ENCODE measurements around the gene SYT9.
A peak's percentile ranks its signal among the peaks of the same experiment; 100 is the strongest.

SYT9 gene

DNA sequence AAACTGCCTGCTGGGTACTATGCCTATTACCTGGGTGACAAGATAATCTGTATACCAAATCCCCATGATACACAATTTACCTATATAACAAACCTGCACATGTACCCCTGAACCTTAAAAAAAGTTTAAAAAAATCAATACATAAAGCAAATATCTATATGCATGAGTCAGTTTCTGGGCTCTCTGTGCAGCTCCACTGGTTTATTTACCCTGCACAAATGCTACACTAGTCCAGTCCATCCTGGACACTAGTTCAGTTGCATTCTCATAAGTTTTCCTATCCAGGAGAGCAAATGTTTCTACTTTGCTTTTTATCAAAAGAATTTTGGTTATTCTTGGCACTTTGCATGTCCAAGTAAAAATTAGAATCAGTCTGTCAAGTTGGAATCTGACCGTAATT is 133.8 kb downstream of the SYT9 start:
- H3K36me3 ChIP-seq (ENCODE audit: control insufficient read depth in 4 of 4, insufficient read depth in 4 of 4, low read length in 3 of 4), result no peaks in the 10 kb centered on the region
- no peak overlapping the region for H3K4me3 ChIP-seq (ENCODE audit: control insufficient read depth in 1 of 7, extremely low read depth in 1 of 7, insufficient read depth in 4 of 7, low read depth in 2 of 7, low read length in 6 of 7)
- no peaks in the 10 kb centered on the region for H3K27me3 ChIP-seq (replicated peaks in 2 of 5; ENCODE audit: control insufficient read depth in 4 of 5, insufficient read depth in 5 of 5, low read length in 4 of 5)
- peaks cover 0 to 3% (median 0%) of the 10 kb centered on the region in 5 experiments for H3K9me3 ChIP-seq (ENCODE audit: control extremely low read depth in 1 of 5, control insufficient read depth in 4 of 5, insufficient read depth in 2 of 5, low read depth in 1 of 5, low read length in 4 of 5)
- DNase-seq, result no peak
- CTCF ChIA-PET, result no interaction called here
- H3K27ac ChIP-seq (ENCODE audit: insufficient read depth in 1 of 2, low read depth in 1 of 2, low read length in 2 of 2, poor library complexity in 1 of 2, severe bottlenecking in 2 of 2), result no peak overlapping the region
- H3K4me1 ChIP-seq (ENCODE audit: control extremely low read depth in 1 of 4, control insufficient read depth in 4 of 4, insufficient read depth in 4 of 4, low read length in 3 of 4), result no peaks in the 10 kb centered on the region
- POLR2A ChIA-PET, result no interaction called here
- WGBS (ENCODE audit: insufficient coverage), result no CpG with 5 or more reads among the region's 1 CpG

GRCh38 chr11:7413961-7414915 is 162.5 kb downstream of the SYT9 start:
- no peak overlapping the region for H3K27ac ChIP-seq (ENCODE audit: insufficient read depth in 1 of 2, low read depth in 1 of 2, low read length in 2 of 2, poor library complexity in 1 of 2, severe bottlenecking in 2 of 2)
- ChIA-PET CTCF (interaction anchor here (1.0 to 4.4 kb wide), 2 partner anchors 23 to 28 kb away, joined by 3 to 24 read pairs; no protein-coding TSS in a partner anchor), POLR2A (no interaction called here)

GRCh38 chr11:7414973-7415817 is 163.5 kb downstream of the SYT9 start:
- DNase-seq, result no peak
- 96% methylated on average over 10 of the region's 14 CpGs for WGBS (ENCODE audit: insufficient coverage)
- H3K36me3 ChIP-seq (ENCODE audit: control insufficient read depth in 4 of 4, insufficient read depth in 4 of 4, low read length in 3 of 4), result no peaks in the 10 kb centered on the region
- H3K4me1 ChIP-seq (ENCODE audit: control extremely low read depth in 1 of 4, control insufficient read depth in 4 of 4, insufficient read depth in 4 of 4, low read length in 3 of 4), result peaks cover 0 to 12% (median 5%) of the 10 kb centered on the region in 4 experiments
- H3K4me3 ChIP-seq (ENCODE audit: control insufficient read depth in 1 of 7, extremely low read depth in 1 of 7, insufficient read depth in 4 of 7, low read depth in 2 of 7, low read length in 6 of 7), result no peak overlapping the region
- ChIA-PET CTCF (interaction anchor here (1.2 to 4.4 kb wide), 2 partner anchors 21 to 27 kb away, joined by 6 to 24 read pairs; no protein-coding TSS in a partner anchor), POLR2A (no interaction called here)
- peaks cover 0 to 7% (median 0%) of the 10 kb centered on the region in 5 experiments for H3K9me3 ChIP-seq (ENCODE audit: control extremely low read depth in 1 of 5, control insufficient read depth in 4 of 5, insufficient read depth in 2 of 5, low read depth in 1 of 5, low read length in 4 of 5)
- H3K27me3 ChIP-seq (replicated peaks in 2 of 5; ENCODE audit: control insufficient read depth in 4 of 5, insufficient read depth in 5 of 5, low read length in 4 of 5), result no peaks in the 10 kb centered on the region
- H3K27ac ChIP-seq (ENCODE audit: insufficient read depth in 1 of 2, low read depth in 1 of 2, low read length in 2 of 2, poor library complexity in 1 of 2, severe bottlenecking in 2 of 2), result no peak overlapping the region

More at GRCh38 chr11:7413961-7414915, 162.5 kb downstream of the SYT9 start:
- Histone ChIP-seq H3K27me3 (replicated peaks in 2 of 5; ENCODE audit: control insufficient read depth in 4 of 5, insufficient read depth in 5 of 5, low read length in 4 of 5) (no peaks in the 10 kb centered on the region), H3K36me3 (ENCODE audit: control insufficient read depth in 4 of 4, insufficient read depth in 4 of 4, low read length in 3 of 4) (no peaks in the 10 kb centered on the region), H3K9me3 (ENCODE audit: control extremely low read depth in 1 of 5, control insufficient read depth in 4 of 5, insufficient read depth in 2 of 5, low read depth in 1 of 5, low read length in 4 of 5) (peaks cover 0 to 7% (median 0%) of the 10 kb centered on the region in 5 experiments), H3K4me1 (ENCODE audit: control extremely low read depth in 1 of 4, control insufficient read depth in 4 of 4, insufficient read depth in 4 of 4, low read length in 3 of 4) (peaks cover 0 to 12% (median 5%) of the 10 kb centered on the region in 4 experiments), H3K4me3 (ENCODE audit: control insufficient read depth in 1 of 7, extremely low read depth in 1 of 7, insufficient read depth in 4 of 7, low read depth in 2 of 7, low read length in 6 of 7) (no peak overlapping the region)
- peak; percentile 18 to 64 (median 64) for DNase-seq
- 66% methylated on average over 6 of the region's 8 CpGs for WGBS (ENCODE audit: insufficient coverage)

GRCh38 chr11:7416080-7416479 is 164.4 kb downstream of the SYT9 start:
- H3K27ac ChIP-seq (ENCODE audit: insufficient read depth in 1 of 2, low read depth in 1 of 2, low read length in 2 of 2, poor library complexity in 1 of 2, severe bottlenecking in 2 of 2), result no peak overlapping the region
- no CpG with 5 or more reads among the region's 4 CpGs for WGBS (ENCODE audit: insufficient coverage)
- ChIA-PET CTCF (interaction anchor here (1.2 to 4.4 kb wide), 2 partner anchors 20 to 26 kb away, joined by 6 to 24 read pairs; no protein-coding TSS in a partner anchor), POLR2A (no interaction called here)
- no peaks in the 10 kb centered on the region for H3K36me3 ChIP-seq (ENCODE audit: control insufficient read depth in 4 of 4, insufficient read depth in 4 of 4, low read length in 3 of 4)
- peaks cover 0 to 5% (median 0%) of the 10 kb centered on the region in 5 experiments for H3K9me3 ChIP-seq (ENCODE audit: control extremely low read depth in 1 of 5, control insufficient read depth in 4 of 5, insufficient read depth in 2 of 5, low read depth in 1 of 5, low read length in 4 of 5)
- no peaks in the 10 kb centered on the region for H3K27me3 ChIP-seq (replicated peaks in 2 of 5; ENCODE audit: control insufficient read depth in 4 of 5, insufficient read depth in 5 of 5, low read length in 4 of 5)
- H3K4me3 ChIP-seq (ENCODE audit: control insufficient read depth in 1 of 7, extremely low read depth in 1 of 7, insufficient read depth in 4 of 7, low read depth in 2 of 7, low read length in 6 of 7), result no peak overlapping the region
- H3K4me1 ChIP-seq (ENCODE audit: control extremely low read depth in 1 of 4, control insufficient read depth in 4 of 4, insufficient read depth in 4 of 4, low read length in 3 of 4), result peaks cover 0 to 12% (median 5%) of the 10 kb centered on the region in 4 experiments
- no peak for DNase-seq

DNA sequence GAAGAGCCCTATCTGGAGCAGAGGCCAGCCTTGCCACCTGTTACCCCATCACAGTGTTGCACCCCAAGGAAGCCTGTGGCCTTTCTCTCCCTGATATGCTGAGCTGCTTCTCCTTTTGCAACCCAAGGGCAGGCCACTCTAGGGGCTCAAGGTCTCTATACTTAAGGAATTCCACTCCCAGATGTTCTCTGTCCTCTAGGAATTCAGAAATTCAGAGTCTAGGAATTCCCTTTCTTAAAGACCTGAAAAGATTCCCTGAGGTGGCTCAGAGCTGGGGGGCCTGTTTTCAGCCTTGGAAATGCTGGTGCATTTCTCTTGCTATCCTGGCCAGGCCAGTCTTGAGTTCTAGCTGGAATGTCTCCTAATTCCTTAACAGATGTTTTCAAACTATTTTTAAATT is 165.6 kb downstream of the SYT9 start:
- Histone ChIP-seq H3K9me3 (ENCODE audit: control extremely low read depth in 1 of 5, control insufficient read depth in 4 of 5, insufficient read depth in 2 of 5, low read depth in 1 of 5, low read length in 4 of 5) (peaks cover 0 to 2% (median 0%) of the 10 kb centered on the region in 5 experiments), H3K27ac (ENCODE audit: insufficient read depth in 1 of 2, low read depth in 1 of 2, low read length in 2 of 2, poor library complexity in 1 of 2, severe bottlenecking in 2 of 2) (no peak overlapping the region), H3K36me3 (ENCODE audit: control insufficient read depth in 4 of 4, insufficient read depth in 4 of 4, low read length in 3 of 4) (no peaks in the 10 kb centered on the region), H3K4me1 (ENCODE audit: control extremely low read depth in 1 of 4, control insufficient read depth in 4 of 4, insufficient read depth in 4 of 4, low read length in 3 of 4) (peaks cover 0 to 12% (median 5%) of the 10 kb centered on the region in 4 experiments), H3K4me3 (ENCODE audit: control insufficient read depth in 1 of 7, extremely low read depth in 1 of 7, insufficient read depth in 4 of 7, low read depth in 2 of 7, low read length in 6 of 7) (no peak overlapping the region), H3K27me3 (replicated peaks in 2 of 5; ENCODE audit: control insufficient read depth in 4 of 5, insufficient read depth in 5 of 5, low read length in 4 of 5) (no peaks in the 10 kb centered on the region)
- DNase-seq, result no peak
- POLR2A ChIA-PET, result no interaction called here
- CTCF ChIA-PET, result interaction anchor here (4.4 kb wide), 1 partner anchor 25 kb away, joined by 24 read pairs; no protein-coding TSS in a partner anchor

DNA sequence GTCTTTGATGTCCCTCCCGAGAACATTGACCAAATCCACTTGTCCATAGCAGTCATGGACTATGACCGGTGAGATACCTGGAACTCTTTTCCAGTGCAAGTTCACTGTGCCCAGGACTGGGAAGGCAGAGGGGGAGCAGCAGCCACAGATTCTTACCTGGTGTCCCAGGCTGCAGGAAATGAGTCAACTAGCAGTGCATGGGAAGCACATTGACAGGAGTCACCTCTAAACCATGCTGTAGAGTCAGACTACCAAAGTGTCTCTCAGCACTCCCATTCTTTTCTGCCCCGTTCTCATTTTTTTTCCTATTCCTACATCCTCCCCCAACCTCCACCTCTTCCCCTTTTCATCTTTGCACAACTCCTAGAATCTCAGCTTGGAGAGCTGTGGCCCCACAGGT is 166.4 kb downstream of the SYT9 start:
- no peak for DNase-seq
- ChIA-PET CTCF (no interaction called here), POLR2A (no interaction called here)
- H3K27me3 ChIP-seq (replicated peaks in 2 of 5; ENCODE audit: control insufficient read depth in 4 of 5, insufficient read depth in 5 of 5, low read length in 4 of 5), result no peaks in the 10 kb centered on the region
- 100% methylated on average over 3 of the region's 3 CpGs for WGBS (ENCODE audit: insufficient coverage)
- H3K4me1 ChIP-seq (ENCODE audit: control extremely low read depth in 1 of 4, control insufficient read depth in 4 of 4, insufficient read depth in 4 of 4, low read length in 3 of 4), result peaks cover 0 to 12% (median 5%) of the 10 kb centered on the region in 4 experiments
- no peaks in the 10 kb centered on the region for H3K36me3 ChIP-seq (ENCODE audit: control insufficient read depth in 4 of 4, insufficient read depth in 4 of 4, low read length in 3 of 4)
- no peaks in the 10 kb centered on the region for H3K9me3 ChIP-seq (ENCODE audit: control extremely low read depth in 1 of 5, control insufficient read depth in 4 of 5, insufficient read depth in 2 of 5, low read depth in 1 of 5, low read length in 4 of 5)
- no peak overlapping the region for H3K4me3 ChIP-seq (ENCODE audit: control insufficient read depth in 1 of 7, extremely low read depth in 1 of 7, insufficient read depth in 4 of 7, low read depth in 2 of 7, low read length in 6 of 7)
- H3K27ac ChIP-seq (ENCODE audit: insufficient read depth in 1 of 2, low read depth in 1 of 2, low read length in 2 of 2, poor library complexity in 1 of 2, severe bottlenecking in 2 of 2), result no peak overlapping the region
